HG03095 (cell line): ENCODE measurements around the gene SLC30A3.
"Not testable (repeated sequence)": the region's sequence is repeated elsewhere in the genome, so short reads cannot be mapped to it uniquely, and the experiment has no call there.

Experiments
- ATAC-seq: cut with Tn5 transposase; IDR thresholded peaks from one replicate; pipeline ENCODE4 v1.9.1; 2021; ENCODE audit warnings: moderate library complexity; ENCODE audit not compliant: unreplicated experiment

The SLC30A3 gene

DNA sequence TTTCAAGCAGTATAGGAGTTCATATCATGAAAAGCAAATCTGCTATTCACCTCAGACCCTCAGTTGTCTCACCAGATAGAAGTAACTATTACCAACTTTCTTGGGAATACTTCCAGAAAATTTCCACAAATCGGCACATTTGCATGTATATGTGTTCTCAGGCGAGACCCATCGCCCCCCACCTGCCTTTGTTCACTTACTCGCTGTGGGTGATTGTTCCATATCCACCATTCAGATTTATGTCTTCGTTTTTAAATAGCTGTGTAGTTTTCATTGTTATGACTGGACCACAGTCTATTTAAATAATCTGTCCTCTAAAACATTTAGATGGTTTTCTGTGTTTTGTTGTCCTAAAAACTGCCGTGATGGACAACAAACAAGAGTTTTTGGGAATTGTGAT lies 22.6 kb upstream of the SLC30A3 start:
- no peak for ATAC-seq

DNA sequence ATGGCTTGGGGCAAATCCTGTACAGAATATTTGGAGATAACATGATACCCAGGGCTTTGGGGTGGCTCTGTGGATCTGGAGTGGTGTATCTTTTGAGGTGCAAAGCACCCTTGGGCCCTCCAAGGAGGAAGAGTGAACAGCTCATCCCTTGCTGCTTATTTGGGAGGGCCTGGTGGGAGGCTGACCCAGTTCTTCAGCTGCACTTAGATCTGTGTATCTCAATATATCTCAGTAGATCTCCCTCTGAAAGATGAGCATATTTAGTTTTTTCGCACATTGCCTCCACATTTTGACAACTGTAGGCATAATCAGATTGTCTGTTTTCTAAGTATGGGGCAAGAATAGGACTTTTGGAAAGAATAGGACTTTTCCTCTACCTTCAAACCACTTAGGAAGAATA lies 22.1 kb upstream of the SLC30A3 start:
- ATAC-seq, result no peak

DNA sequence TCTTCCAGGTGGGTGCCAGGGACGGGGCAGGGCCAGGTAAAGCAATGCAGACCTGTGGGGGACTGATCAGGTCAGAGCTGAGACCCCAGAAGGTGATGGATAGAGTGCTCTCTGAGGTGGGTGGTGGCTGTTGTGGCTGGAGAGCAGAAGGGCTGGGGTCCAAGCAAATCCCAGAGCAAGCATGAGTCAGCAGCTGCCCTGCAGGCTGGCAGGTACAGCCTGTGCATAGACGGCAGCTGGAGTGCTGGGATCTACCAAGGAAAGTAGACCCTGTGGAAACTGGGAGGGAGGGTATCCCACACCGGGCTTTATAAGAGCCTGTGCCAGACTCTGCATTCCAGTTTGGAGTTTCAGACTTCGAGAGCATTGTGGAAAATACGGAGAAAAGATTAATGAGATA lies 20.0 kb upstream of the SLC30A3 start:
- no peak for ATAC-seq

DNA sequence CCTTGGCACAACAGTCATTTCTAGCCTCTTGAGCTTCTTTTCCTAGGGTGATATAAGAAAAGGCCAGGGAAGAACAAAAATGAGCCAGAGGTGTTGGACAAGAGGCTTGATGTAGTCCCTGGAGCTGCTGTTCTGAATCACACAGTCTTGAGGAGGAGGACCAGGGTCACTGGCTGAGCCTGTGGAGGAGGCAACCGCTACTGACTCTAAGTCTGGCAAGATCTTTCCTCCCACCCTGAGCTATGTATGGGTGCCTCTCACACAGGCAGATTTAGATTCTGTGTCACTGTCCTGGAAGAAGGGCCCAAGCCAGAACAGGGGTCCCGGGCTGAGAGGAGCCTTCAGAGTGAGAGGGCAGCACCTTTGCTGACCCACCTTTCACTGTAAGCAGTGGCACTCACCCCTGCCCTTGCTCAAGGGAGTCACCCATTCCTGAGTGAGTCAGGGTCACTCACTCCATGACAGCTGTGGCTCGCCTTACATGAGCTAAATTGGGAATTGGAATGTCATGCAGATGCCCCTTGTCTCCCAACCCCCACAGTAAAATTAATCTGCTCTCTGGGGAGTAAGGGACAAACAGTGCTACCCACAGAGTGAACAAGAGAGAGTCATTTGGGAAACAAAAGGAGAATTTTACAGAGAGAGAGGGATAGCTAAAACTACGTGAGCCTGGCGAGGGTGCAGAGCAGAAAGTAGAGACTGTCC lies 19.2 kb upstream of the SLC30A3 start, which contains the start of gene TRIM54:
TSS of gene TRIM54 (plus strand) at position 575 of the 705 bp plus-strand sequence. CDS start 303 bp downstream, outside the sequence.
- ATAC-seq, result no peak

DNA sequence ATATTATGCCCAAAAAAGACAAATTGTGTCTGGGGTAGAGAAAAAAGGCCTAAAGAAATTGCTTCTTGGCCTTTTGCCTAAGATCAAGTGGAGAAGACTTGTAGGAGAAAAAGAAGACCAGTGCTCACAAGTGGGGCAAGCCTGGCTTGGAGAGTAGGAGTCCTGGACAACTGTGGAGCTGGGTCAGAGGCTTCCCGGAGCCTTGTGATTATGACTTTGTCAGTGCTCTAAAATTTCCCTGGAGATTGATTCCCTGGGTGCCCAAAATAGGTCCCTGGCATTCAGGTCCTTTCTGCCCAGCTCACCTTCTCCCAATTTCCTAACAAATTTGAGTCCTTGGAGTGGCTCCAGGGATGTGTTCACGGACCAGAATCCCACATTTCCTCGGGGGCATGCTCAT lies 18.6 kb upstream of the SLC30A3 start:
- ATAC-seq, result no peak

DNA sequence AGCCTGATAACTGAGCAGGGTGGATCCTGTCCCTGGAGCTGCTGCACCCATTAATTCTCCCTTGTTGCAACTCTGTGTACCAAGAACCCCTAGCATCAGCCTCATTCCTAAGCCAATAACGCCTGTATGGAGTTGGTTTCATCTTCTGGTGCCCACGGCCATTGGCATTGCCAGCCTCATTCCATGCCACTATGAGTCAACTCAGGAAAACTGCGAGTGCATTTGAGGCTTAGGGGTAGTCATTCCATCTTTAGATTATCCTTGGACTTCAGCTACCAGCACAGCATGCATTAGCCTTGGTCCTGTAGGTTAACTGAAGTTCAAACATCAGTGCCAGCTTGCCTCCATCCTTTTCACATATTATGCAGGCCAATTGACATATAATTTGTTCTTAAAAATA lies 18.0 kb upstream of the SLC30A3 start:
- ATAC-seq, result no peak

DNA sequence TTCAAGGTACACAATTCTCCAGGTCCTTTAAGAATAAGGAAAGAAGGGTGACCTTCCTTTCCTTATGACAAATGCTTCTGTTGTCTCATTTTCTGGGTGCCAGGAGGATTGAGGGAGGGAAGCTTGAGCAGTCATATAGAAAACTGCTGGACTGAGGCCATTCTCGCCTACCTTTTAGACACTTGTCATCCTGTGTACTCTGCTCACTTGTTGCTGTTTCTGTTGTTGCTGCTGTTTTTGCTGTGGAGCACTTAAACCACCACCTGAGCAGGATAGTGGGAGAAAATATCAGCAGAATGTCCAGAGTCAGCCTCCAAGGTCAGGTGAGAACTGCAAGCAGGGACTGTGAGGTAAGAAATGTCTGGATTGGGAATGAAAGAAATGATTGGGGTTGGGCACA lies 15.2 kb upstream of the SLC30A3 start:
- no peak for ATAC-seq

DNA sequence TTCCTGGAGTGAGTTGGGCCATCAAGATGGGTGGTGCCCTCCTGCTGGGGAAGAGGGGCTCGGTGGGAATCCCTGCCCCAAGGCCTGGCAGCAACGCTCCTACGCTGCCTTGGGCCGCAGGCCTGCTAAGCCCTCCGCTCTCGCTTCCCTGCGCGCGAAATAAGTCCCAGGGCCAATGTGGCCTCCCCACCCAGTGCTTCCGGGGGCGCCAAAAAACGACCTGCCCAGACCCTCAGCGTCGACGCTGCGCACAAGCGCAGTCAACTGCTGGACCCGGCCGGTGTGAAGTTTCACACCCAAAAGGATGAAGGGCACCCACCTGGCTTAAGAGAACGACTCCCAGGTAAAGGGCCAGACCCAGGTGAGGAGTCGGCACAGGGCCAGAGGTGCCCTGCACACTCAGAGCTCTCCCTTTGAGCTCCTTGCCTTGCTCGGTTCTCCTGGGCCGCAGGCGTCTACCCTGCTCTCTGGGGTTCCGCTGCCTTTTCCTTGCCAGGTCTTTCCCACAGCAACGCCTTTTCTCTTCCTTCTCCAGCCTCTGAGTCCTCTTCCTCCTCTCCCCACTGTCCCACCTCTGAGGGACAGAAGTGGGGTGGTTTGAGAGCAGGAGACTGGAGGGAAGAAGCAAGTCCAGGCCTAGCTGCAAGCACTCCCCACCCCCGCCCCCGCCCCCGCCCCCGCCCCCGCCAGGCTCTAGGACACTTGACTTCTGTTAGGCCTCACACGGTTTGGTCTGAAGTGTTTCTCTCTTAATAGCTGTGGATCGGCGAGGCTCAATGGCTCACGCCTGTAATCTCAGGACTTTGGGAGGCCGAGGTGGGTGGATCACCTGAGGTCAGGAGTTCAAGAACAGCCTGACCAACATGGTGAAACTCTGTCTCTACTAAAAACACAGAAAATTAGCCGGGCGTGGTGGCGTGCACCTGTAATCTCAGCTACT lies 12.6 kb upstream of the SLC30A3 start, which contains the start of gene DNAJC5G:
TSS of gene DNAJC5G (plus strand) at position 223 of the 940 bp plus-strand sequence. CDS start 1,296 bp downstream, outside the sequence.
- ATAC-seq, result no peak

DNA sequence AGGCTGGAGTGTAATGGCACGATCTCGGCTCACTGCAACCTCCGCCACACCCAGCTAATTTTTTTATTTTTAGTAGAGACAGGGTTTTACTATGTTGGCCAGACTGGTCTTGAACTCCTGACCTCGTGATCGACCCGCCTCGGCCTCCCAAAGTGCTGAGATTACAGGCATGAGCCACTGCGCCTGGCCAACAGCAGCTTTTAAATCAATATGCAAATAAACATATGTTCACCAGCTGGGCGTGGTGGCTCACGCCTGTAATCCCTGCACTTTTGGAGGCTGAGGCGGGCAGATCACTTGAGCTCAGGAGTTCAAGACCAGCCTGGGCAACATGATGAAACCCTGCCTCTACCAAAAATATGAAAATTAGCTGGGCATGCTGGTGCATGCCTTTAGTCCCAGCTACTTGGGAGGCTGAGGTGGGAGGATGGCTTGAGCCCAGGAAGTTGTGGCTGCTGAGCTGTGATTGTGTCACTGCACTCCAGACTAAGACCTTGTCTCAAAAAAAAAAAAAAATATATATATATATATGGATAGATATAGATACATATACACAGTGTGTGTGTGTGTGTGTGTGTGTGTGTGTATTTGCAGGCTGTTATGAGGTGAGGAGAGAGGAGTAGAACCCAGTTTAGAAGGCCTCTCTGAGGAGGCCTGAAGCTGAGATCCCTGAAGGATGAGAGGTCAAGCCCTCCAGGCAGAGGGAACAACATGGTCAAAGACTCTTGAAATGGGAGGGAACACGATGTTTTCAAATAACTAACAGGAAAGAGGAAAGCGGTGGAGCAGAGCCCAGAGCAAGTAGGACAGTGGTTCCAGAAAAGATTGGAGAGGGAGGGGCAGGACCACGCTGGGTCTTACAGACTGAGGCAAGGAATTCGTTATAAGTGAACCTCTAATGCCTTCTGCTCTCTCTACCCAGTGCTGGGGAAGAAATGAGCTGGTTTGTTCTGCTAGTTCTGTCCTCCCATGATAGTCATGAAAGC lies 10.0 kb upstream of the SLC30A3 start:
- not testable (repeated sequence) for ATAC-seq

DNA sequence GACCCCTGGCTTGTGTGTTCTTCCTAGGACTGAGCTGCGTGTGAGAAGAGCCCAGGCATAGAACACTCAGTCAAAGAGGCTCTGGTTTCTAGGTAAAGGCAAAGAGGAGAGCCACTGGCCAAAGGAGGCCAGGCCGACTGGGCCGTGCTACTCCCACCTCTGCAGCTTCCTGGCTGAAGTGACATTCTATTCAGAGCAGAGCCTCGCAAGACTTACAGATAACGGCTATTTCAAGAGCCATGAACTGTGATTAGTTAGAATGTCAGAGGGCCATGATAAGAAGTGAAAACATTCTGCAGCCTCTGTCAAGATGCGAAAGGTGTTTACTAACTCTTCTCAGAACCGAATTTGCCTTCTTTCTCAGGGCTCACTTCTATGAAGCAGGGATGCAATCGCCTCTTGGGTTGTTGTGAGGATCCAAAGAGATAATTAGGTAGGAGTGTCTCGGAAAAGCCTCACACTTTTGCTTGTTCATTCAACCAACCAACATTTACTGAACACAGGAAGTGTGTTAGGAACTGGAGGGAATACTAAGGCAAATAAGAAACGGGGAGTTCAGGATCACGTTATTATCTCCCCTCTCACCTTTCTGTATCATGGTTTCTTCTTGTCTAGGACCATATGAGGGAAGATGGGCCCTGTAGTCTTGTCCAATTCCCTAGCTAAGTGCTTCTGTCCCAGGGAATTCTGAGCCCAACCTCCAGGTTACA lies 8.9 kb upstream of the SLC30A3 start:
- ATAC-seq, result no peak

DNA sequence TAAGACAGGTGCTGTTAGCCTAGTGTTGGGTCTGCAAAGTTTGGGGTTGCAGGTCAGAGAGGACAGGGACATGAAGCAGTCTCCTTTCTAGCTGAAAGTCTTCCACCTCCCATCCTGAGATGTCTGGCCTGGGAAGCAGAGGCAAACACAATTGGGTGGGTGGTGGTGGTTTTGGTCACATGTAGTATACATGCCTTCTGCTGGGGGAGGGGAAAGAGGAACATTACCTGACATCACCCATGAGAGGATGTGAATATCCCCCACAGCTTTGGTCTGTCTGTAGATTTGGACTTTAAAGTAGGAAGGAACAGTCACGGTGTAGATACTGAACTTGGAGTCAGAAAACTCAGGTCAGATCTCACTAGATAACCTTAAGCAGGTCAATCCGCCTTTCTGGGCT lies 7.8 kb upstream of the SLC30A3 start:
- no peak for ATAC-seq

DNA sequence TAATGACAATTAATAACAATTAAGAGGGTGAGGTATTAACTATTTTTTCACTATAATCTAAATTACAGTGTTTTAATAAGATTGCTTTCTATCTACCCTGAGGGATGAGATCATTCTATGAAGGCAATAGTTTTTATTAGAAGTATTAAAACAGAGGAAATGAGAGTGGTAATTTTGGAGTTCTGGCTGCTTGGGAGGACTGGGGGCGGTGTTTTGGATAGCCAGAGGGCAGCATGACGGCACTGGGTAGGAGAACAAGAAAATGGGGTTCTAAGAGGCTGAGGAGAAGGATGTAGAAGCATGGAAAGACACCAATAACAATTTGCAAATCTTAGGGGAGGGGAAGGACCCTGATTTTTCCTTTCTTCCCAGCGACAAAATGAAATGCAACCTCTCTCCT lies 7.3 kb upstream of the SLC30A3 start:
- no peak for ATAC-seq

DNA sequence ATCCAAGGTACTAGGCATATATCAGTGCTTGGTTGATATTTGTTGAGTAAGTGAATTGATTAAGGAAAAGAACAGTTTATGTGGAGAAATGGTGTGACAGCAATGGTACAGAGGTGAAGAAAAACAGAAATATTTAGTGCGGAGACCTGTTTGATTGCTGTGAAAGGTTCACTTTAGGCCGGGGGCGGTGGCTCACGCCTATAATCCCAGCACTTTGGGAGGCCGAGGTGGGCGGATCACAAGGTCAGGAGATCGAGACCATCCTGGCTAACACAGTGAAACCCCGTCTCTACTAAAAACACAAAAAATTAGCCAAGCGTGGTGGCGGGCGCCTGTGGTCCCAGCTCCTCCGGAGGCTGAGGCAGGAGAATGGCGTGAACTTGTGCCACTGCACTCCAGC lies 5.4 kb upstream of the SLC30A3 start:
- not testable (repeated sequence) for ATAC-seq

DNA sequence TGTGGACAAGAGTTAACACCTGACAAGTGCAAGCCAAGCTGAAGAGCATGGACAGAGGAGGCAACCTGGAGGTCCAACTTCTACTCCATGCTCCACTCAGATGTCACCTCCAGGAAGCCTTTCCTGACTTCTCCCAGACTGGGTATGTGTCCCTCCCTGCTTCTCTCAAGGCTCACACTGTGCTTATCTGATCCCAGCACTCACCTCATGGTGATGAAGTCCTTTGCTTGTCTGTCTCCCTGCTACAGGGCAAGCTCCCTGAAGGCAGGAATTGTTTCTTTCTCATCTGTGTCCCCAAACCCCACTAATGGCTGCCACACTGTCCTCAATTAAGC lies 2.7 kb upstream of the SLC30A3 start:
- ATAC-seq, result no peak

DNA sequence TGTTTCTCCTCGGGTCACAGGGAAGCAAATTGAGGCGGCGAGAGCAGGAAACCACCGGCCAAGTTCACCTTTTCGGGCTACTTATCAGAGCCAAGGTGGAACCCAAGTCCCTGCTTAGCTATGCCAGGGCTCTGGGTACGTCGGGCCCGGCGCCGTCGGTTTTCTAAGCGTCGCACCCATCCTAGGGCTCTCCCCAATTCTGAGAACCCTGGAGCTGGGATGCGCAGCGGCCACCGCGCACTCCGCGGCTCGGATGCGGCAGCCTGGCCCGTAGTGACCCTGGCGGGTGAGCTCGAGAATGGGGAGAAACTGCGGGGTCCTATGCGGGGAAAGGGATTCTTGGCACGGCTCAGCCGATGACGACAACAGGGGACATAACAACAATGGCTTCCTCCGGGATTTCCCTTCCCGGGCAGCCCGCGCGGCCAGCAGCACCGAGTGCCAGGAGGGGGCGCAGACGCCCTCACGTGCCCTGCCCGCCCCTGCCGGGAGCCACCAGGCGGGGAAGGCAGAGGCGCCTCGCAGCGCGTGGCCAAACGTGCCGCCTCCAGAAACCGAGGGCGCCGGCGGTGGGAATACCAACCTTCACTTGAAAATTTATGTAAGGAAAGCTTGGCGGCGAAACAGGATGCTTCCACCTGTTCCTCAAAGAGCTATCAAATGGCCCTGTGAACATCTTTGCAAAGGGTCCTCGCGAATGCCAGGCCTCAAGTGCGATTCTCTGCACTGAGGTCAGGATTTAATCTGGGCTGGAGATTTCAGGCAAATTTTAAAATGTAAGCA lies 2.1 kb upstream of the SLC30A3 start:
- ATAC-seq, result no peak

DNA sequence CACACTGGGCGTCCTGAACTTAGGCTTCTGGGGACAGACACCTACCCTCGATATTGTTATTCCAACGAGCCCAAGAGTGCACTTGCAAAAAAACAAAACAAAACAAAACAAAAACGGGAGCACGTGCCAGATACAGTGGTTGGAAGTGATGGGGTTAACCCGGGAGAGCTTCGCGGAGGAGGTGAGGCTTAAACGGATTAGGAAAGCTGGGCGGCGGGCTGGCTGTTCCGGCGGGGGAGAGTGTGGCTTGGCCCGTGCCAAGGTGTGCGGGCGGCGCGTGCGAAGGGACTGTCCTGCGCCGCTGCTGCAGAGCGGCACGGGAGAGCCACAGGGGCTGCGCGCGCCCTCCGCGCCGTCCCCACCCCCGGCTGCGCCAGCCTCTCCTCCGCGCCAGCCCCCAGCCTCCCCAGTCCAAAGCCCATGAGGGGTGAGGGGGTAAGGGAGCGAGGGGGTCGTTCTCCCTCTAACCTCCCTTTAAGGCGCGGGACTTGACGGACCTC lies 1.5 kb upstream of the SLC30A3 start:
- no peak for ATAC-seq

DNA sequence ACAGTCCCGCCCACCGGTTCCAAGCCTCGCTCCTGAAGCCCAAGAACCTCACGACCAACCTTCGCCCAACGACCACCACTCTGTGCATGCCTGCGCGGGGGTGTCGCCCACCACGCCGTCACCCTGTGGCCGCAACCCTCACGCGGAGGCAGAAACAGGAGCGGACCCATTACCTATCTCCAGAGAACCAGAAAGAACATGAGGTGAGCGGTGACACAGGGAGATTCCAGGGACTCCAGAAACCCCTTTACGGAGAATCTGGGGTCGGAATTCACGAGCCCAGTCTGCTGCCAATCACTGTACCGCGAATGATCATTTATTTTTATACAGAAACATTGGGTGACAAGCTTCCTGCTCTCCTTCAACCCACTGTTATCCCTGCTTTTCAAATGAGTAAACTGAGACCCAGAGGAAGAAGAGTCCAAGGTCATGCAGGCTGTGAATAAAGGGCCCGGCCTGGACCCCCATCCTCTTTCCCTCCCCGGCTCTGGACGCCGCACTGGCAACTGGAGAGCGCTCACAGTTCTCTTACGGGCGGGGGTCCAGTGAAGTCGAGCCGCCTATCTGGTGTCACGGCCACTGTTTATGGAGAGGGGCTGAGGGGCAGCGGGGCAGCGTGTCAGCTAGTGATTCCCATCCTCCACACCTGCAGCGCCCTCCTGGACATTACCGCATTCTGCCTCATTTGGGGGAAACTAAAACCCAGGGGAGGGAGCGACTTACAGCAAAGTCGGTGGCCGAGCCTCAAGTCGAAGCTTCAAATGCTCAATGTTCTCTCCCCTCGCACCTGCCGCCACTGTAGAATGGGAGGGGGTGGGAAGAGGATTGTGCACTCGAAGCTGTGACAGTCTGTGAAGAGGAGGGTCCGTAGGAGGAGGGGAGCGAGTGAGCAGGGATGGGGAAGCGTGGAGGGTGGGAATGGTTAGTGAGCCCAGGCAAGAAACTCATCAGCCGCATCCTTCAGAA lies 723 bp upstream of the SLC30A3 start:
- ATAC-seq, result no peak

DNA sequence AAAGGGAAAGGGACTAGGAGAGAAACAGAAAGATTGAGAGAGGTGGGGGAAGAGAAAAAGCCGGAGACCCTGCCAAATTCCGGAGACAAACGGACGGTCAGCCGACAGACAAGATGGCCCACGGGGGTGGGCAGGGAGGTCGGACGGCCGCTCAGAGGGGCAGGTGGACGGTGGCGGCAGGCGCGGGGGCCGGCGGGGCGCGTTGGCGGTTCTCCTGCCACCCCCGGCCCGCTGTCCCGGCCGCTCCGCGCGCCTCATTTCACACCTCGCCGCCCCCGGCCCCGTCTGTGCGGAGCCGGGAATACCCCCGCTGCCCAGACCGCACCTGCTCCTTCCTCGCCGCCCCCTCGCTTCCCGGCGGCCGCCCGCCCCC lies 935 bp downstream of the SLC30A3 start:
- ATAC-seq, result no peak
